ENCODE measurements around the gene ABCC11.

- TF ChIP-seq CTCF (IDR thresholded peaks at IDR 0.05; ENCODE audit: insufficient read depth, low read length, poor library complexity, severe bottlenecking) (no peak), EZH2phosphoT487 (conservative IDR thresholded peaks at IDR 0.05; ENCODE audit: low read length) (no peak)
Observed at GRCh38 chr16:48252013-48252412, 4.7 kb upstream of the ABCC11 start.

All from SU-DHL-6 (cell line).